ENCODE results near the gene MYOT.
"Not testable (repeated sequence)": the region's sequence is repeated elsewhere in the genome, so short reads cannot be mapped to it uniquely, and the experiment has no call there.

The MYOT gene

GRCh38 chr5:137843676-137844299 is 23.9 kb upstream of the MYOT start:
- TF ChIP-seq PKNOX1 (IDR thresholded peaks at IDR 0.05) (no peak), L3MBTL2 (conservative IDR thresholded peaks at IDR 0.05) (0 out of 2 replicates have a peak, but pooled peaks have one; percentile 18), ZNF384 (IDR thresholded peaks at IDR 0.05) (peak; percentile 53; the same call in 1 of the 2 replicates)
- ChIA-PET CTCF (no interaction called here), POLR2A (interaction anchor here (0.8 to 2.4 kb wide), 3 partner anchors 45 to 369 kb away, joined by 3 to 12 read pairs (median 3); partner anchors contain the start of genes CDC23, HNRNPA0 and PKD2L2)
- peak; percentile 21 for DNase-seq (ENCODE audit: extremely low spot score)

- ChIA-PET POLR2A (interaction anchor here (0.8 to 2.4 kb wide), 2 partner anchors 43 to 92 kb away, joined by 3 to 12 read pairs; partner anchors contain the start of genes HNRNPA0 and PKD2L2), CTCF (no interaction called here)
- no peak for DNase-seq (ENCODE audit: extremely low spot score)
- TF ChIP-seq CTBP1 (IDR thresholded peaks at IDR 0.05; ENCODE audit: borderline replicate concordance) = no peak
- TF ChIP-seq L3MBTL2 (conservative IDR thresholded peaks at IDR 0.05) = no peak
- TF ChIP-seq FOXA1 (IDR thresholded peaks at IDR 0.05) = no peak
- no peak for TF ChIP-seq FOXM1 (IDR thresholded peaks at IDR 0.05; ENCODE audit: borderline replicate concordance)
- TF ChIP-seq HDGF (IDR thresholded peaks at IDR 0.05; ENCODE audit: borderline replicate concordance) = no peak
- no peak for TF ChIP-seq ZNF384 (IDR thresholded peaks at IDR 0.05)
- TF ChIP-seq ARNT (IDR thresholded peaks at IDR 0.05) = no peak
- no peak for TF ChIP-seq ELF4 (IDR thresholded peaks at IDR 0.05)
- no peak for TF ChIP-seq SP1 (IDR thresholded peaks at IDR 0.05)
Observed at GRCh38 chr5:137845472-137845871, 22.2 kb upstream of the MYOT start.

GRCh38 chr5:137847687-137848086 is 20.0 kb upstream of the MYOT start:
- POLR2A ChIA-PET = no interaction called here
- CTCF ChIA-PET = no interaction called here
- DNase-seq (ENCODE audit: extremely low spot score) = no peak
- no peak for TF ChIP-seq FOXA1 (IDR thresholded peaks at IDR 0.05)
- no peak for TF ChIP-seq LEF1 (IDR thresholded peaks at IDR 0.05; ENCODE audit: borderline replicate concordance)
- TF ChIP-seq NFRKB (IDR thresholded peaks at IDR 0.05) = no peak
- no peak for TF ChIP-seq HDGF (IDR thresholded peaks at IDR 0.05; ENCODE audit: borderline replicate concordance)
- no peak for TF ChIP-seq SP1 (IDR thresholded peaks at IDR 0.05)
- TF ChIP-seq TARDBP (IDR thresholded peaks at IDR 0.05) = no peak
- TF ChIP-seq SUZ12 (IDR thresholded peaks at IDR 0.05) = no peak
- no peak for TF ChIP-seq ZNF384 (IDR thresholded peaks at IDR 0.05)
- no peak for TF ChIP-seq ELF4 (IDR thresholded peaks at IDR 0.05)
- TF ChIP-seq CTBP1 (IDR thresholded peaks at IDR 0.05; ENCODE audit: borderline replicate concordance) = no peak
- TF ChIP-seq PKNOX1 (IDR thresholded peaks at IDR 0.05) = no peak

GRCh38 chr5:137853165-137853564 is 14.5 kb upstream of the MYOT start:
- DNase-seq (ENCODE audit: extremely low spot score); POLR2A ChIA-PET; CTCF ChIA-PET: not testable (repeated sequence)

- DNase-seq (ENCODE audit: extremely low spot score) = no peak
- TF ChIP-seq FOXM1 (IDR thresholded peaks at IDR 0.05; ENCODE audit: borderline replicate concordance) (no peak), ELF4 (IDR thresholded peaks at IDR 0.05) (no peak), HDGF (IDR thresholded peaks at IDR 0.05; ENCODE audit: borderline replicate concordance) (no peak), ZNF384 (IDR thresholded peaks at IDR 0.05) (no peak), L3MBTL2 (conservative IDR thresholded peaks at IDR 0.05) (no peak), FOXA1 (IDR thresholded peaks at IDR 0.05) (no peak), CTBP1 (IDR thresholded peaks at IDR 0.05; ENCODE audit: borderline replicate concordance) (no peak), SUZ12 (IDR thresholded peaks at IDR 0.05) (no peak), NFRKB (IDR thresholded peaks at IDR 0.05) (no peak), ARNT (IDR thresholded peaks at IDR 0.05) (no peak), TARDBP (IDR thresholded peaks at IDR 0.05) (no peak), FOXK2 (IDR thresholded peaks at IDR 0.05) (no peak), BHLHE40 (IDR thresholded peaks at IDR 0.05; ENCODE audit: borderline replicate concordance) (no peak), SP1 (IDR thresholded peaks at IDR 0.05) (no peak), LEF1 (IDR thresholded peaks at IDR 0.05; ENCODE audit: borderline replicate concordance) (no peak), PKNOX1 (IDR thresholded peaks at IDR 0.05) (no peak)
- CTCF ChIA-PET = interaction anchor here (1.0 kb wide), 1 partner anchor 105 kb away, joined by 5 read pairs; no protein-coding TSS in a partner anchor
- POLR2A ChIA-PET = interaction anchor here (1.6 kb wide), 1 partner anchor 33 kb away, joined by 6 read pairs; the partner anchor contains the start of gene PKD2L2
Observed at GRCh38 chr5:137856201-137856600, 11.5 kb upstream of the MYOT start.

GRCh38 chr5:137856916-137857862 is 10.5 kb upstream of the MYOT start:
- no peak for TF ChIP-seq CTBP1 (IDR thresholded peaks at IDR 0.05; ENCODE audit: borderline replicate concordance)
- TF ChIP-seq BHLHE40 (IDR thresholded peaks at IDR 0.05; ENCODE audit: borderline replicate concordance) = no peak
- no peak for TF ChIP-seq SP1 (IDR thresholded peaks at IDR 0.05)
- TF ChIP-seq NFRKB (IDR thresholded peaks at IDR 0.05) = no peak
- no peak for TF ChIP-seq TARDBP (IDR thresholded peaks at IDR 0.05)
- TF ChIP-seq FOXA1 (IDR thresholded peaks at IDR 0.05) = no peak
- TF ChIP-seq LEF1 (IDR thresholded peaks at IDR 0.05; ENCODE audit: borderline replicate concordance) = no peak
- TF ChIP-seq ELF4 (IDR thresholded peaks at IDR 0.05) = no peak
- TF ChIP-seq L3MBTL2 (conservative IDR thresholded peaks at IDR 0.05) = no peak
- TF ChIP-seq ARNT (IDR thresholded peaks at IDR 0.05) = no peak
- no peak for TF ChIP-seq FOXK2 (IDR thresholded peaks at IDR 0.05)
- TF ChIP-seq FOXM1 (IDR thresholded peaks at IDR 0.05; ENCODE audit: borderline replicate concordance) = no peak
- TF ChIP-seq ZNF384 (IDR thresholded peaks at IDR 0.05) = no peak
- TF ChIP-seq PKNOX1 (IDR thresholded peaks at IDR 0.05) = no peak
- no peak for TF ChIP-seq SUZ12 (IDR thresholded peaks at IDR 0.05)
- no peak for TF ChIP-seq HDGF (IDR thresholded peaks at IDR 0.05; ENCODE audit: borderline replicate concordance)
- CTCF ChIA-PET = interaction anchor here (1.0 kb wide), 1 partner anchor 106 kb away, joined by 5 read pairs; no protein-coding TSS in a partner anchor
- POLR2A ChIA-PET = interaction anchor here (1.6 kb wide), 1 partner anchor 32 kb away, joined by 6 read pairs; the partner anchor contains the start of gene PKD2L2
- DNase-seq (ENCODE audit: extremely low spot score) = no peak

All from HEK293T (cell line).